ENCODE data around the gene SLC39A5. TPM values are rescaled to one million over a fixed set of nuclear protein-coding genes. Genes with fewer than 3 reads are reported as not detected.

Gene SLC39A5
- total RNA-seq, 1 donor from 2014 or later, result 0.54 TPM

DNA sequence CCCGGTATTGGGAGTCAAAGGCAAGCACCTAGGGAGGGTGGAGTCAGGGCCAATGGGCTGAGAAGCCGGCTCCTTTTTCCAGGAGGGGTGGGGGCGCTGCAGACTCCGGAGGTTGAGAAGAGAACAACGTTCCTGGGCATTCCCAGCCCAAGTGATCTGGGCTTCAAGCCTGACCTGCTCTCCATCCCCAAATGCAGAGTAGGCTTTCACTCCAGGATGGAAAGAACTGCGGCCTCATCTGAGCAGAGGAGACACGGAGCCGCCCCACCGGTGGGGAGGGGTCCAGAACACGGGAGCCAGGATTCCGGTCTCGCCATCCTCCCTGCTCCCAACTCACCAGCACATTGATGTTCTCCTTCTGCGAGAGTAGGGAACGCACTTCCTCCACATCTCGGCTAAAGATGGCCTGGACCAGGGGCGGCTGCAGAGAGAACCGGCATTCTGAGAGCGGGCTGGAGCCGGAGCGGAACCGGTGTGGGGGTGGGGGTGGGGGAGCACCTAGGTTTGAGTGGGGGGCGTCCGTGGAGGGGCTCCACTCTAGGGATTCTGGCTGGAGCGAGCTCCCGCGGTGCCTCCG lies 27.7 kb downstream of the SLC39A5 start:
- Histone ChIP-seq H3K36me3 (no peaks in the 10 kb centered on the region), H3K9me3 (ENCODE audit: low read depth) (no peaks in the 10 kb centered on the region), H3F3A (ENCODE audit: low read depth) (peaks cover 22% of the 10 kb centered on the region), H3K9ac (peak overlapping the region; percentile 95), H3K27ac (peak overlapping the region; percentile 46), H4K20me1 (ENCODE audit: low read depth) (peaks cover 25% of the 10 kb centered on the region), H3K4me2 (peak overlapping the region; percentile 100), H3K27me3 (no peaks in the 10 kb centered on the region), H2AFZ (replicated peaks) (peak overlapping the region; percentile 92), H3K4me1 (peaks cover 17% of the 10 kb centered on the region), H3K4me3 (peak overlapping the region; percentile 100), H3K79me2 (ENCODE audit: low read depth) (peaks cover 30% of the 10 kb centered on the region)
- peaks cover 5% of the 10 kb centered on the region for H3K27me3 Mint-ChIP-seq (ENCODE audit: insufficient read depth, low read depth)
- H3K4me1 Mint-ChIP-seq, result peaks cover 18% of the 10 kb centered on the region
- DNase-seq (ENCODE audit: low spot score), result peak; percentile 78
- peak; percentile 31 for TF ChIP-seq CTCF (IDR thresholded peaks at IDR 0.05)
- TF ChIP-seq EZH2 (IDR thresholded peaks at IDR 0.05), result peak; percentile 41
- no peak for TF ChIP-seq EZH2phosphoT487 (IDR thresholded peaks at IDR 0.05)
- peak overlapping the region; percentile 77 for H3K27ac Mint-ChIP-seq
- no peaks in the 10 kb centered on the region for H3K9me3 Mint-ChIP-seq
- peaks cover 24% of the 10 kb centered on the region for H3K36me3 Mint-ChIP-seq
- peak overlapping the region; percentile 98 for H3K4me3 Mint-ChIP-seq

- H2AFZ ChIP-seq (replicated peaks), result peak within 1 kb of the TSS; percentile 92
- TF ChIP-seq EZH2 (IDR thresholded peaks at IDR 0.05) (no peak), CTCF (IDR thresholded peaks at IDR 0.05) (peak; percentile 71)
- peaks cover 30% of the 10 kb centered on the region for H3K79me2 ChIP-seq (ENCODE audit: low read depth)
- peak within 1 kb of the TSS; percentile 95 for H3K9ac ChIP-seq
- H3K27ac ChIP-seq, result peak within 1 kb of the TSS; percentile 46
- Mint-ChIP-seq H3K4me3 (peak within 1 kb of the TSS; percentile 98), H3K9me3 (no peaks in the 10 kb centered on the region), H3K27ac (peak within 1 kb of the TSS; percentile 77), H3K27me3 (ENCODE audit: insufficient read depth, low read depth) (peaks cover 2% of the 10 kb centered on the region), H3K4me1 (peaks cover 18% of the 10 kb centered on the region), H3K36me3 (peaks cover 18% of the 10 kb centered on the region)
- peak within 1 kb of the TSS; percentile 100 for H3K4me3 ChIP-seq
- peaks cover 22% of the 10 kb centered on the region for H3F3A ChIP-seq (ENCODE audit: low read depth)
- H3K27me3 ChIP-seq, result no peaks in the 10 kb centered on the region
- H3K4me2 ChIP-seq, result peak within 1 kb of the TSS; percentile 100
- H3K4me1 ChIP-seq, result peaks cover 17% of the 10 kb centered on the region
- peak; percentile 94 for DNase-seq (ENCODE audit: low spot score)
- H3K36me3 ChIP-seq, result no peaks in the 10 kb centered on the region
- no peaks in the 10 kb centered on the region for H3K9me3 ChIP-seq (ENCODE audit: low read depth)
- H4K20me1 ChIP-seq (ENCODE audit: low read depth), result peaks cover 25% of the 10 kb centered on the region
Measured at GRCh38 chr12:56258068-56258819, 28.4 kb downstream of the SLC39A5 start, which contains the start of gene ANKRD52. Gene ANKRD52, minus strand, starts transcription at chr12:56258384. Its CDS starts 115 bp downstream, at chr12:56258269.

DNA sequence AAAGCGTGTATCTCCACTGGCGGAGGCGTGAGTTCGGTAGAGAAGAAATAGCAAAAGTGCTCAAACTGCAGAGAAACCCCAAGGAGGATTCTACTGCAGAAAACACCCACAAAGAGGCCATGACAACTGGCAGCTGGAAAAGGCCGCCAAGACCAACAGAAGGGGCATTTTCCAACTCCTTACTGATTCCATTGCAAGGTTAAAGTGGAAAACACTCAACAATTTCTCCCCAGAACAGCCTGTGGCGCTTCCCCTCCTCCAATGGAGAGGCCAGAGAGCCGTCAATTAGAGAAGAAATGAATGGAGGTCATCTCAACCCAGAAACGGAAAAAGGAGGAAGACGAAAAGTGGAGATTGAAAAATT lies 29.0 kb downstream of the SLC39A5 start:
- H3K79me2 ChIP-seq (ENCODE audit: low read depth), result peaks cover 30% of the 10 kb centered on the region
- no peaks in the 10 kb centered on the region for H3K36me3 ChIP-seq
- H3K4me2 ChIP-seq, result peak overlapping the region; percentile 100
- Mint-ChIP-seq H3K27me3 (ENCODE audit: insufficient read depth, low read depth) (peaks cover 2% of the 10 kb centered on the region), H3K27ac (peak overlapping the region; percentile 77), H3K4me3 (peak overlapping the region; percentile 90), H3K4me1 (peaks cover 18% of the 10 kb centered on the region), H3K36me3 (peaks cover 16% of the 10 kb centered on the region), H3K9me3 (no peaks in the 10 kb centered on the region)
- H3K27ac ChIP-seq, result no peak overlapping the region
- peak overlapping the region; percentile 100 for H3K4me3 ChIP-seq
- H4K20me1 ChIP-seq (ENCODE audit: low read depth), result peaks cover 25% of the 10 kb centered on the region
- H3F3A ChIP-seq (ENCODE audit: low read depth), result peaks cover 22% of the 10 kb centered on the region
- H3K27me3 ChIP-seq, result no peaks in the 10 kb centered on the region
- no peaks in the 10 kb centered on the region for H3K9me3 ChIP-seq (ENCODE audit: low read depth)
- DNase-seq (ENCODE audit: low spot score), result no peak
- H2AFZ ChIP-seq (replicated peaks), result peak overlapping the region; percentile 92
- no peak overlapping the region for H3K9ac ChIP-seq
- no peak for TF ChIP-seq EZH2phosphoT487 (IDR thresholded peaks at IDR 0.05)
- no peak for TF ChIP-seq CTCF (IDR thresholded peaks at IDR 0.05)
- TF ChIP-seq EZH2 (IDR thresholded peaks at IDR 0.05), result no peak
- peaks cover 17% of the 10 kb centered on the region for H3K4me1 ChIP-seq

Data from neural progenitor cell (in vitro differentiated cells).